ENCODE results near the gene FRMD5.

FRMD5 gene

DNA sequence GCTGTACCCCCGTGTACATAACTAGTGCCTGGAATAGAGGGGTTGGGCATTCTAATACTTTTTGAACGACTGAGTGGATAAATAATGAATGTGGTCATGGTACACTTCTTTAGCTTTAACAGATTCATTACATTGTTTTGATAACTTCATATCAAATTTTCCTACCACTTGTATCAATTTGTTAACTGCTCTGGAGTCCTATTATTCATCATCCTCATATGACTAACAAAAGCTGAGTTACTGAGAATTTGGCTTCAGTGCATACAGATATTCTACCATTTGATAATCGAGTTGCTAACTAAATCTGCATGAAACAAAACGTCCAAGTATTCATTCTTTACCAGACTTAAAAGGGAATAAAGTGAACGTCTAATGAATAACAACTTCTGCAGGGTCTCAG is 31.7 kb downstream of the FRMD5 start:
- no peak for DNase-seq (ENCODE audit: insufficient read length, low spot score)
- FAIRE-seq: no peak

DNA sequence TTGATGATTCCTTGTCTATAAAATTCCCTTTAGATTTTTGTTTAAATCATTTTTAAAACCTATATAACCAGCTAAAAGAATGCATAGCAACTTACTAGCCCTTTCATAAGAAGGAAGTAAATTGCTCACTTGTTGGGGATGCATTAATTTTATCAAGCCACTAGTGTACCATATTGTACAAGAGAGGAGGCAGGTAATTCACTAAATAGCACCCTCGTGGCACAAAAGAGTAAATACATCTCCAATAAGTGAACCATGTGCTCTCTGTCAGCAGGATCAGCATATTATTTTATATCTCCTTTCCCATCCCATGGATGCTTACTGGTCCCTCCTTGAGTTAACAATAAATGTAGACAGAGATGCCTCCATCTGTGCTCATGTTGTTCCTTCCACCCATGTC is 34.3 kb downstream of the FRMD5 start:
- FAIRE-seq (no peak), DNase-seq (ENCODE audit: insufficient read length, low spot score) (no peak)

DNA sequence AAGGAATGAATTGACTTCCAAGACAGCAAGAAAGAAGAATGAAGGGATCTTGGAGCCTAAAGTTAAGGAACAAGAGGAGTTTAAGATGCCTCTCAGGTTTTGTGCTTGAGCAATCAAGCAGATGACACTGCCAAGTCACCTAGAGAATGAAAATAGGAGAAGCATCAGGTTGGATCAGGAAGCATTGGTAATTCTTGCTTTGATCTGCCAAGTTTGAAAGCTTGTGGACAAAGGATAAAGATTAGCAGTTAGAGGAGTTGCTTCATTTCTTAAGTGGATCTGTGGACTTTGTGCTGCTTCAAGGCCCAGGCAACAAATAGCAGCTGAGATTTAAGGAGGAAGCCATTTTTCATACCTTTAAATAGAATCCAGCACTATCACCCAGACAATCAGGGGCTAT is 35.6 kb downstream of the FRMD5 start:
- DNase-seq (ENCODE audit: insufficient read length, low spot score) (no peak), FAIRE-seq (no peak)

DNA sequence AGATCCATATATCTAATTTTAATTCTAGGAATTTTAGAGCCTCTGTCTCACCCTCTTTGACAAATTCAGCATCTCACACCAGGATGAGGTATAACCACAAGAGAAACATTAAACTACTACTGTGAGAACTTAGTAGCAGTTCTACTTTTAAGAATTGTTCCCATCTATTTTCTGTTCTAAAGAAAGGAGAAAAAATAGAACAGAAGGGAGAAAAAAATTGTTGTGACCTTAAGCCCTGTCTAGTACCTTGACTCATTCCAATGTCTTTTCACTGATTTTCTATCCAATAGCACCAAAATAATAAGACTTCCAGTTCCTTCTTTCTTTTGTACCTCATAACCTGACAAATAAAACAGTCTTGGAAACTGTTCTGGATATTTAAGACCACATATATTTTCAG is 37.0 kb downstream of the FRMD5 start:
- no peak for DNase-seq (ENCODE audit: insufficient read length, low spot score)
- FAIRE-seq: no peak

DNA sequence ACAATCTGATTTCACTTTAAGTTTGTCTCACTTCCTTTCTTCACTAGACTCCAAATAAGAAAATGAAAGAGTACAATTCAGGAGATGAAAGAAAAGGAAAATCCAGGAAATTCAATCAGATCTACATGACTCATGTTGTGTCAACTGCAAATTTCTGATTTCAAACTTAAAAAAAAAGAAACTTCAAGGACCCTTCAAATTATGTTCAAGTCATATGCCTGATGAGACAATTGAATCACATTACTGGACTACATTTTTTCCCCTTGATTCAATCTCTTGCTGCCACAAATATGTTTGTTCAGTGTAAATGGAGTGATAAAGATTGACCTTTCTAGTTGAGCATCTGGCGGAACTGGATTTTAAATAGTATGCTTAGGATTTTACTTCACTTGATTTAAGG is 37.4 kb downstream of the FRMD5 start:
- no peak for DNase-seq (ENCODE audit: insufficient read length, low spot score)

DNA sequence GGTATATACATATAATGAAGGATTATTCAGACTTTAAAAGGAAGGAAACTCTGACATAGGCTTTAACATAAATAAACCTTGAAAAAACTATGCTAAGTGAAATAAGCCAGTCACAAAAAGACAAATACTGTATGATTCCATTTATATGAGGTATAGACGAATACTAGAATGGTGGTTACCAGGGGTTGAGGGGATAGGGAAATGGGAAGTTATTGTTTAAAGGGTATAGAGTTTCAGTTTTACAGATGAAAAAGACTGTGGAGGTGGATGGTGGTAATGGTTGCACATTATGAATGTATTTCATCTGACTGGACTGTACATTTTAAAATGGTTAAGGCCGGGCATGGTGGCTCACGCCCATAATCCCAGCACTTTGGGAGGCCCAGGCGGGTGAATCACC is 41.7 kb downstream of the FRMD5 start:
- no peak for DNase-seq (ENCODE audit: insufficient read length, low spot score)
- FAIRE-seq: no peak

More for the DNA sequence above, 37.4 kb downstream of the FRMD5 start:
- FAIRE-seq: peak; percentile 11

DNA sequence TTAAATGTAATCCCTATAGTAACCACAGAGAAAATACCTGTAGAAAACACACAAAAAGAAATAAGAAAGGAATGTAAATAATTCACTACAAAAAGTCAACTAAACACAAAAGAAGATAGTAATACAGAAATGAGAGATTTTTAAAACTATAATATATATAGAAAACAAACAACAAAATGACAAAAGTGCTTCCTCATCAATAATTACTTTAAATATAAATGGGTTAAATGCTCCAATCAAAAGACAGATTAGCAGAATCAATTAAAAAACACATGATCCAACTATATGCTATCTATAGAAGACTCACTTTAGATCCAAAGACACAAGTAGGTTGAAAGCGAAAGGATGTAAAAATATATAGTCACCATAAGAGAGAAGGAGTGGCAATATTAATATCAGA is 45.8 kb downstream of the FRMD5 start:
- FAIRE-seq (no peak), DNase-seq (ENCODE audit: insufficient read length, low spot score) (no peak)

DNA sequence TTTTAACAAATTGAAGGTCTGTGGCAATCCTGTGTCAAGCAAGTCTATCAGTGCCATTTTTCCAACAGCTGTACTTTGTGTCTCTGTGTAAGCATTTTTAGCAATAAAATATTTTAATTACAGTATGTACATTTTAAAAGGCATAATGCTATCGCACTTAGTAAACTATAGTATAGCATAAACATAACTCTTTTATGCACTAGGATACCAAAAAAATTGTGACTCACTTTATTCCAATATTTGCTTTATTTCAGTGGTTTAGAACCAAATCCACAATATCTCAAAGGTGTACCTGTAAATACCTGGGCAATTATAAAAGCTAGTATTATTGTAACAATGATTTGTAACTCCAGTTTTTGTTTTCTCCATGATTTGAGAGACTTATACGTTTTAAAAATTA is 46.5 kb downstream of the FRMD5 start:
- no peak for DNase-seq (ENCODE audit: insufficient read length, low spot score)
- no peak for FAIRE-seq

DNA sequence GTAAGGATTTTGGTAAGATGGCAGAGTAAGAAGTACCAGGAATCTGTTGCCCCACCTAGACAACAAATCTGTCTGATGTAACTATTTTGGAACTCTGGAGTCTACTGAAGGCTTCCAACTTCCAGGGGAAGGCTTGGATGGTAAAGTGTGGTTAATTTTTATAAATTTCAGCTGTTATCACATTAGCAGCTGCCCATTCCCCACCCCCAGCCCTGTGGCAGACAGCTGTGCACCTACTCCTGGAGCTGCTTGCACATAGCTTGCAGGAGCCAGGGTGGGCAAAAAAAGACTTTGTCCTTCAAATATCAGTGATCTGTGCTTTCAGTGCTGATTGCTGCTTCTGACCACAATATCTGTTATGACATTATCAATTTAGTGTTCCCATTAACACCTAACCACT is 47.4 kb downstream of the FRMD5 start:
- DNase-seq (ENCODE audit: insufficient read length, low spot score): no peak
- no peak for FAIRE-seq

DNA sequence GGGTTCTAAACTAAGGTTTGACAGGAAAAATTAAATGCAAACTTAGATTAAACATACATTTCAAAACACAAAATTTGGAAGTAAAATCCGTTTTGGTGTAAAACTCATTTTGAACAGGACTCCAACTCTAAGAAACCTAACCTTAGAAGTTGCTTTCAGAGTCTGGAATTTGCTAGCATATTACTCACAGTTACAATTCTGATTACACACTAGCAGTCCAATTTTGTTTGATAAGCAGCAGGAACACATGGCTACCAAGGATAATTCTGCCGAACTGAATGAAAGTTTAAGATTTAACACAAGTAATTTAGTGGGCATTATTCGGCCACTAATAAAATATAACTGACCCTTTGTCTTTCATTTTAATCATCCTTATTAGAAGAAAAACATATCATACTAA is 49.6 kb downstream of the FRMD5 start:
- FAIRE-seq: no peak
- DNase-seq (ENCODE audit: insufficient read length, low spot score): no peak

DNA sequence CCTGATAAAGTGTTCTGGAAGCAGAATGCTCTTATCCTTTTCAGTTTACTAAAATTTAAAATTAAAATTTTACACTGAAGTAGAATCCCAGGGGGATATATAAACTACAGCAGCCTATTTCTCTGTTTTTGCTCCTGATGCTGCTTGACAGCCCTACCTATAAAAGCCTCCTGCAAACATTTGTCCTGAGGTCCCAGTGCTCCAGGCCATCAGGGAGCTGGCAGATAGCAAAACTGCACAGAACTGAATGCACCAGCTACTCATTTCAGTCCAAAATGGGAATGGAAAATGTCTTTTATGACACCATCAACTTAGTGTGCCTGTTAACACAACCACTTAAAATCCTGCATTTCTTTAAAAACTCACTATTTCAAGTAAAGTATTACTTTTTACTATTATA is 50.1 kb downstream of the FRMD5 start:
- DNase-seq (ENCODE audit: insufficient read length, low spot score): no peak
- FAIRE-seq: no peak

DNA sequence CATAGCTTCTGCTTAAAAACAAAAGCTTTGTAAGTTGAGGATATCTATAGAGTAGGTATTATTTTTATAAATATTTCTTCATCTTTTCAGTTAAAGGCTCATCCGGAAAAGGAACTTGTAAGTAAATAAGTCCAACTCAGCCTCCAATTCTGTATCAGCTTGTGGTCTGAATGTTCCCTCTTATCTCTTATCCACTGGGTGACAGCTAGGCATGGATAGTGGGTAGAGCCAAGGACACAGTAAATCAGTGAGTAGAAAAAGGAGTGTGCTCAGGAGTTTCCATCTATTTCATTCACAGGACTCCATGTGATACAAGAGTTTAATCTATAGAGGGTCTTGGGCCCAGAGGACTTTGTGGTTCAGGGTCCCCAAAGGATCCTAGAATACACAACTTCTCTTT is 50.9 kb downstream of the FRMD5 start:
- DNase-seq (ENCODE audit: insufficient read length, low spot score): no peak
- FAIRE-seq: no peak

DNA sequence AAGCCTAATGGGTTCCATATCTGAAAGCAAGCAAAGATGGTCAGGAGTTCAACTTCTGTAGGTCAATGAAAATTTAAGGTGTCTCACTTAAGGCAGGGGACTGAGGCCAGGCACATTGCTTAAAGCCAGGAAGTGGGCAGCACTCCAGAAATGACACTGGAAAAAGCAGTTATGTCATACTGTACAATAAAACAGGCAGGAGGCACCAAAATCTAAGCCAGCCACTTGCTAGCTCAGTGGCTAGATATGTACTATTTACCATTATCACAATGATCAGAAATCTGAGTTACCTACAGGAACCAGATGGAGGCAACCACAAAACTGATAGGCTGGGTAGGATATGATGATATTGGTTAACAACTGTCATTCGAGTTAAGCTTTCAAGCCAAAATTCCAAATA is 57.3 kb downstream of the FRMD5 start:
- no peak for FAIRE-seq
- no peak for DNase-seq (ENCODE audit: insufficient read length, low spot score)

DNA sequence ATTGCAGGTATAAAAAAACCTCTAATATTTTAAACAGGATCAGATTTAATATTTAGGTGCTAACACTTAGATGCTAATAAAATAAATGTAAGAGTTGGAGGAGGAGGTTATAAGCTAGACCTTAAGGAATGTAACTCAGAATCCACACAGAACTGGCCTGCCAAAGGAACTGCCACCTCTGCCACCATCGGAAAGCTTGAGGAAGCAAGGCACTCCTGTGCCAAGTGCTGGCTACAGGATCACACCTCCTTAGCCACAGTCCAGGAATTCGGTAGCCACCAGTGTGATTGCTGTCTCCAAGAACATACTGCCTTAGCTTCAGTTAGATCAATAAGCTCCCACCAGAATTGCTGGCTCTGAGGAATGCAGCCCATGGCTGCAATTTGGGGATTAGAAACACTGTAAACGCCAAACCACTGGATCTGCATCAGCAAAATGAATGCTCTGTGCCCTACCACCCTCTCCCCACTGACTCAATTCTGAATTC is 58.0 kb downstream of the FRMD5 start:
- no peak for DNase-seq (ENCODE audit: insufficient read length, low spot score)
- no peak for FAIRE-seq

DNA sequence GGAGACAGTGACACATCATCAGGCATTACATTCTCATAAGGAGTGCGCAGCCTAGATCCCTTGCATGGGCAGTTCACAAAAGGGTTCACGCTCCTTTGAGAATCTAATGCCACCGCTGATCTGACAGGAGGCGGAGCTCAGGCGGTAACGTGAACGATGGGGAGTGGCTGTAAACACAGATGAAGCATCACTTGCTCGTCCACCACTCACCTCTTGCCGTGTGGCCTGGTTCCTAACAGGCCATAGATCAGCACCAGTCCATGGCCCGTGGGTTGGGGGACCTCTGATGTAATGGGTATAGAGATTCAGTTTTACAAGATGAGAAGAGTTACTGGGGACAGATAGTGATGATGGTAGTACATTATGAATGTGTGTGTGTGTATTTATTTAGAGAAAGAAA is 63.0 kb downstream of the FRMD5 start:
- FAIRE-seq (no peak), DNase-seq (ENCODE audit: insufficient read length, low spot score) (no peak)

DNA sequence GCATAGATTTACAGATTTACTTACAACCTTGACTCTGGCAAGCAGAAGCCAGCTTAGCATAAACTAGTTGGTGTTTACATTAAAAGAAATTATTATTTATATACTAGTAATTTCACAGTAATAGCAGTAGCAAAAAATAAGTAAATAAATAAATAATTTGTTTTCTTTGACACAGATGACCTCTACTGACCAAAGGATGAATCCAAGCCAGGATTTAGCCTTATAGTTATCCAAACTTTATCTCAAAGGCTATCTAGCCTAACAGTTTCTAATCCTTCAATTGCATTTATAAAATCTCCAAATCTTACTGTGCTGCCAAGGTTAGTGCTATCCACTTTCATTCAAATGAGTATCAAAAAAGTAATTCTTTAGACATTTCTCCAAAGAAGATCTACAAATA is 64.3 kb downstream of the FRMD5 start:
- DNase-seq (ENCODE audit: insufficient read length, low spot score) (no peak), FAIRE-seq (no peak)

DNA sequence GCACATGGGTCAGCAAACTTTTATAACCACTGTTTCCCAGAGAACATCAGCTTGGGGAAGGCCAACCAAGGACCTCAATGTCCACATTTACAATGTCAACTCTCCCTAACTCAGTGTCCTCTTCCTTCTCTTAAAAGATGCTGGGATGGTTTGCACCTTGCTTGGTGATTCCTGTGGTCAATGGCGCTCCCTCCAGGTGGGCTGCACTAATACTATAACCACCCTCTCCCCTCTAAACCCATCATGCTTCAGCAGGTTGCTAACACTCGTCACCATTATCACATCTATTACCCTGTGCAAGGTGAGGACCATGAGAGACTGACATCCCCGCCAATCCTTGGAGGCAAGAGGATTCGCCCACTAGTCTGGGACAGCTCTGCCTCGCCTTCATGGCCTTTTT is 65.2 kb downstream of the FRMD5 start:
- no peak for DNase-seq (ENCODE audit: insufficient read length, low spot score)
- FAIRE-seq: no peak

DNA sequence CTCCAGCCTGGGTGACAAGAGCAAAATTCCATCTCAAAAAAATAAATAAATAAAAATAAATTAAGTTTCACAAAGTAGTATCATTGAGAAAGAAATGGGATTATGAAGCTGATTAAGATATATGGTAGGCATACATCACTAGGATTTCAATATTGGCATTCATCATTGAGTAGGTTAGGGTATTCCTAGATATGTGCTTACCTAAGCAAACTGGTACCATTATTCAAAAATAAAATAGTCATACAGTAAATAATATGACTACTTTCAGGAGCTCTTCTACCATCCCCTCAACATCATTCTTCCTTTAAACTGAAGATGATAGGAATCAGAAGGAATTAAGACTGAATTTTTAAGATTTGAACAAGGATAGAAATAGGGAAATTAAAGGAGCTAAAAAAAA is 66.6 kb downstream of the FRMD5 start:
- DNase-seq (ENCODE audit: insufficient read length, low spot score) (no peak), FAIRE-seq (no peak)

DNA sequence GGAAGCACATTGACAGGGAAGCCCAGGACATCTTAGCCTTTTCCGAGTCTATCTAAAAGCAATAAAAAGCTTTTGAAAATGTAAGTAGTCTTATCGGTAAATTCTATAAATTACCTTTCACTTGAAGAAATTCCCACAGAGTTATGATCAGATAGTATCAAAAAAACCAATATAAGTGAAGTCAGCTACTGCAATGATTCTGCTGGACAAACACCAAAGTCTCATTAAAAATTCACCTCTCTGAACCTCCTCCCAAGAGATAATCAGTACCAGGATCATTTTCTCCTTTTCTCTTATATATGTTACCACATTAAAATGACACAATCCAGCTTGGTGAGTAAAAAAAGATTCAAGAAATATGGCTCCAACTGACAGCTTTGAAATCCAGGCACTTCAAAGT is 69.2 kb downstream of the FRMD5 start:
- FAIRE-seq (no peak), DNase-seq (ENCODE audit: insufficient read length, low spot score) (no peak)

DNA sequence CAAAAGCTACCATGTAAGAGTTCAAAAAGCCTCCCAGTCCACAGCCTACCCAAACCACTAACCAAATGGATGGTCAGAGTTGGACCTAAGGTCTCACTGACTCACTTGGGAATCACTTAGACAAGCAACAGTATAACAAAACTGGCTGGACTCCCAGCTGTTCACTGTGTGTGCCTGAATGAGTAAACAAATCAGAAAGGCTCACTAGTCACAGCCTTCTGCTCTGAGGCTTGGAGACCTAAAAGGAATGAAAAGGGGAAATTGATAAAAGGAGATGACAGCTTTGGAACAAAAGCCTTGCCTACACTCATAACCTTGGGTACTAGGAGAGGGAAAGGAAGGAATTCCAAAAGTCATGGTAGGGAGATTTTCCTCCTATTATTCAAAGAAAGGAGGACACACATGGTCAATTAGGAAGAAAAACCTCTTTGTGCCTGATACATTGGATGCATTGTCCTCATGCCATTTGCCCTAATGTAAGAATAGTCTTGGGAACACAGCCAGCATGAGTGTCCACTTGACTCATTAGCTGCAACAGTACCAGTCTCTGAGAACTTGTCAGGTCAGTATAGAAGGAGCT is 92.3 kb downstream of the FRMD5 start:
- no peak for DNase-seq (ENCODE audit: insufficient read length, low spot score)
- no peak for FAIRE-seq

DNA sequence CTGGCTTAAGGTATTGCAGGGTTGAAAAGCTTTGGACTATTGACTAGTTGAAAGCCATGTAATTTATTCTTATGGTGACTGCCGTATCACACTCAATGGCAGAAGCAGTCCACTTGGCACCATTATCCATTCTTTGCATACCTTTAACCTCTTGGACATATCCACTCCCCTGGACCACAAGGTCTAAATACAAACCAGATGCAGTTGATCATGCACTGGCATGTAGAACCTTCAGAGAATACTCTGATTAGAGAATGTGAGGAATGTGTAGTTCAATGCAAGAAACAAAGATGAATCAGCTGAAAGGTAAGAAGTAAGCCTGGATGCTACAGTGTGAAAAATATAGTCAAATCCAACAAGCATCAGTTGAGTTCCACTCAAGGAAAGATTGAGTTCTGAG is 93.1 kb downstream of the FRMD5 start:
- FAIRE-seq (no peak), DNase-seq (ENCODE audit: insufficient read length, low spot score) (no peak)

DNA sequence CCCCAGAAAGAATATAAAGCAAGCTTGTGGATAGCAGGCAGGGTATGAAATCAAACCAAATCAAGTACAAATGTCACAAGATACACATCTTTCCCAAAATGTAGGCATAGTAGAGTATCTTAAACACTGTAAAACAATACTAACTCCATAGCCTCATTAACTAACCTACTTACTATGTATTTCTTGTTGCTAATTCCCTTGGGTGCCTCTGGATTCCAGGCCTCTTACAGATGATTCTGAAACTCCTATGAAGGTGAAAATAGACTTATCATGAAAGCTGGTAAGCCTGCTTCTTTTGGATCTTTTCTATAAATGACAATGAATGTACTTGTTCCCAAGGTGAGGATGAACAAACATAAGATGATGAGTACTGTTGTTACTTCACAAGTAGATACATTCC is 93.8 kb downstream of the FRMD5 start:
- DNase-seq (ENCODE audit: insufficient read length, low spot score) (no peak), FAIRE-seq (no peak)

DNA sequence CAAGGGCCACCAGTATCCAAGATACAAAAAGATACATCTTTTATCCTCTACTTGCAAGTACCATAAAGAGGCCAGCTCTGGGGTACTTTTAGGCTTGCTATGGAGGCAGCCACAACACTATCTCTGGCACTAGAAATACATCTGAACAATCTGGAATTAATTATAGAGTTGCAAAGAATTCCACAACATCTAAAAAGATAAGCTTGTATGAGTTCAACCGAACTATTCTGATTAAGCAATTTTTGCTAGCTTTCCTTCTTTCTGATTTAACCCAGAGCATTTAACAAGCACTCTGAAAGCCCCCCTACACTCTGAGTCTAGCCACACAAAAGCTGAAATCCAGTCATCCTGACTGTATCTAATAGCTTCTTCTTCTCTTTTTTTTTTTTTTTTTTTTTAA is 95.4 kb downstream of the FRMD5 start:
- FAIRE-seq: no peak
- DNase-seq (ENCODE audit: insufficient read length, low spot score): no peak
